Measurements from ENCODE around the gene SKP1.

SKP1 gene

GRCh38 chr5:134127988-134128647, 48.6 kb downstream of the SKP1 start:
- Histone ChIP-seq H3K4me1 (ENCODE audit: insufficient read depth, low read length) (peaks cover 20% of the 10 kb centered on the region), H3K79me2 (ENCODE audit: insufficient read depth, low read length) (0 out of 2 replicates have a peak, but pooled peaks cover 2% of the 10 kb centered on the region), H3K9me3 (ENCODE audit: insufficient read depth, low read length, severe bottlenecking) (no peaks in the 10 kb centered on the region), H2AFZ (ENCODE audit: low read depth, low read length) (no peak overlapping the region), H3K27me3 (ENCODE audit: insufficient read depth, low read length, poor library complexity) (no peaks in the 10 kb centered on the region), H3K27ac (ENCODE audit: low read length) (no peak overlapping the region), H3K9ac (ENCODE audit: low read depth, low read length) (no peak overlapping the region), H3K4me2 (ENCODE audit: insufficient read depth, low read length) (no peak overlapping the region), H4K20me1 (ENCODE audit: insufficient read depth, low read length) (peaks cover 57% of the 10 kb centered on the region), H3K36me3 (ENCODE audit: insufficient read depth, low read length) (peaks cover 28% of the 10 kb centered on the region), H3K4me3 (ENCODE audit: low read depth in 1 of 2, low read length in 2 of 2) (no peak overlapping the region)
- TF ChIP-seq CTCF (IDR thresholded peaks at IDR 0.05; ENCODE audit: borderline replicate concordance, extremely low read depth, low read length, poor library complexity, severe bottlenecking): no peak
- TF ChIP-seq EZH2 (IDR thresholded peaks at IDR 0.05; ENCODE audit: borderline replicate concordance, low read depth, low read length, severe bottlenecking): no peak
- DNase-seq (no peak), ATAC-seq (ENCODE audit: insufficient read depth, low read depth) (no peak)

- TF ChIP-seq CTCF (IDR thresholded peaks at IDR 0.05; ENCODE audit: borderline replicate concordance, extremely low read depth, low read length, poor library complexity, severe bottlenecking) (no peak), EZH2 (IDR thresholded peaks at IDR 0.05; ENCODE audit: borderline replicate concordance, low read depth, low read length, severe bottlenecking) (no peak)
- H2AFZ ChIP-seq (ENCODE audit: low read depth, low read length): no peak overlapping the region
- H4K20me1 ChIP-seq (ENCODE audit: insufficient read depth, low read length): peaks cover 55% of the 10 kb centered on the region
- ATAC-seq (ENCODE audit: insufficient read depth, low read depth): no peak
- peaks cover 18% of the 10 kb centered on the region for H3K4me1 ChIP-seq (ENCODE audit: insufficient read depth, low read length)
- no peak overlapping the region for H3K4me3 ChIP-seq (ENCODE audit: low read depth in 1 of 2, low read length in 2 of 2)
- H3K4me2 ChIP-seq (ENCODE audit: insufficient read depth, low read length): no peak overlapping the region
- H3K9ac ChIP-seq (ENCODE audit: low read depth, low read length): no peak overlapping the region
- DNase-seq: no peak
- no peaks in the 10 kb centered on the region for H3K9me3 ChIP-seq (ENCODE audit: insufficient read depth, low read length, severe bottlenecking)
- no peak overlapping the region for H3K27ac ChIP-seq (ENCODE audit: low read length)
- H3K79me2 ChIP-seq (ENCODE audit: insufficient read depth, low read length): 0 out of 2 replicates have a peak, but pooled peaks cover 2% of the 10 kb centered on the region
- H3K36me3 ChIP-seq (ENCODE audit: insufficient read depth, low read length): peaks cover 27% of the 10 kb centered on the region
- H3K27me3 ChIP-seq (ENCODE audit: insufficient read depth, low read length, poor library complexity): no peaks in the 10 kb centered on the region
Observed at GRCh38 chr5:134127376-134127861, 49.3 kb downstream of the SKP1 start.

GRCh38 chr5:134125039-134126015, 51.4 kb downstream of the SKP1 start:
- DNase-seq (no peak), ATAC-seq (ENCODE audit: insufficient read depth, low read depth) (no peak)
- Histone ChIP-seq H3K9me3 (ENCODE audit: insufficient read depth, low read length, severe bottlenecking) (no peaks in the 10 kb centered on the region), H3K4me3 (ENCODE audit: low read depth in 1 of 2, low read length in 2 of 2) (no peak overlapping the region), H2AFZ (ENCODE audit: low read depth, low read length) (no peak overlapping the region), H3K4me2 (ENCODE audit: insufficient read depth, low read length) (no peak overlapping the region), H3K79me2 (ENCODE audit: insufficient read depth, low read length) (no peaks in the 10 kb centered on the region), H3K4me1 (ENCODE audit: insufficient read depth, low read length) (peaks cover 13% of the 10 kb centered on the region), H3K27ac (ENCODE audit: low read length) (no peak overlapping the region), H3K36me3 (ENCODE audit: insufficient read depth, low read length) (peaks cover 8% of the 10 kb centered on the region), H3K27me3 (ENCODE audit: insufficient read depth, low read length, poor library complexity) (no peaks in the 10 kb centered on the region), H4K20me1 (ENCODE audit: insufficient read depth, low read length) (peaks cover 40% of the 10 kb centered on the region), H3K9ac (ENCODE audit: low read depth, low read length) (no peak overlapping the region)
- no peak for TF ChIP-seq EZH2 (IDR thresholded peaks at IDR 0.05; ENCODE audit: borderline replicate concordance, low read depth, low read length, severe bottlenecking)
- TF ChIP-seq CTCF (IDR thresholded peaks at IDR 0.05; ENCODE audit: borderline replicate concordance, extremely low read depth, low read length, poor library complexity, severe bottlenecking): no peak
